ENCODE results near the gene REG1A.

DNA sequence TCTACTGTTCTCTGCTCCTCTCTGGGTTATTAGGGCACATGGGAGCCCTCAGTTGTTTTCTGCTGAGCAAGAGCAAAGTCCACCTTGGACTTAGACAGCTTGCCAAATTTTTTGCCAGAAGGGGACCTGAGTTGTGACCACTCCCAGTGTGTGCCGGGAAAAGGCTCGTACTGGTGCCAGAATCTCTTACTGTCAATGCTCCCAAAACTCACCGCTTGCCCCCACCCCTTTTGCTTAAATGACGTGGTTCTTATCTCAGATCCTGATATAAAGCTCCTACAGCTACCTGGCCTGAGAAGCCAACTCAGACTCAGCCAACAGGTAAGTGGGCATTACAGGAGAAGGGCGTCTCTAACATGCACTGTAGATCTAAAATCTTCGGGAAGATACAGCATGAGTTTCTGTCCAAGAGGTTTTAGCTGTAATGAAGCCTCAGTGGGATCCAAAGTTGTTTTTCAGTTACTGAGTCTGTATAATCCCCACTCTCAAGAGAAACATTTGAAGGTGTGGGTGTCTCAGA is at the start of gene REG1A:
- TF ChIP-seq, protein P1, sequence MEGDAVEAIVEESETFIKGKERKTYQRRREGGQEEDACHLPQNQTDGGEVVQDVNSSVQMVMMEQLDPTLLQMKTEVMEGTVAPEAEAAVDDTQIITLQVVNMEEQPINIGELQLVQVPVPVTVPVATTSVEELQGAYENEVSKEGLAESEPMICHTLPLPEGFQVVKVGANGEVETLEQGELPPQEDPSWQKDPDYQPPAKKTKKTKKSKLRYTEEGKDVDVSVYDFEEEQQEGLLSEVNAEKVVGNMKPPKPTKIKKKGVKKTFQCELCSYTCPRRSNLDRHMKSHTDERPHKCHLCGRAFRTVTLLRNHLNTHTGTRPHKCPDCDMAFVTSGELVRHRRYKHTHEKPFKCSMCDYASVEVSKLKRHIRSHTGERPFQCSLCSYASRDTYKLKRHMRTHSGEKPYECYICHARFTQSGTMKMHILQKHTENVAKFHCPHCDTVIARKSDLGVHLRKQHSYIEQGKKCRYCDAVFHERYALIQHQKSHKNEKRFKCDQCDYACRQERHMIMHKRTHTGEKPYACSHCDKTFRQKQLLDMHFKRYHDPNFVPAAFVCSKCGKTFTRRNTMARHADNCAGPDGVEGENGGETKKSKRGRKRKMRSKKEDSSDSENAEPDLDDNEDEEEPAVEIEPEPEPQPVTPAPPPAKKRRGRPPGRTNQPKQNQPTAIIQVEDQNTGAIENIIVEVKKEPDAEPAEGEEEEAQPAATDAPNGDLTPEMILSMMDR (IDR thresholded peaks at IDR 0.05) = no peak
- TF ChIP-seq POLR2AphosphoS5 (IDR thresholded peaks at IDR 0.05) (no peak), POLR2A (IDR thresholded peaks at IDR 0.05) (no peak)

All from prostate gland (tissue), 2 donors.